K562 (cell line): Measurements from ENCODE around the gene SLC19A1. TPM values are rescaled to one million over a fixed set of nuclear protein-coding genes. Genes with fewer than 3 reads are reported as not detected.

Source experiments
- ARID4B ChIP-seq: sonication (generic); formaldehyde crosslinking; IDR thresholded peaks from 2 replicates; pipeline ENCODE4 v1.8.0; 2022; ENCODE audit warnings: mild to moderate bottlenecking, missing genetic modification reagents
- E2F6 ChIP-seq, 2 experiments: IDR thresholded peaks; 2 replicates each; pipeline ENCODE4 v1.6.1; 2011; ENCODE audit warnings: borderline replicate concordance in 1 of 2, control low read depth in 1 of 2, low read depth in 1 of 2, low read length in 1 of 2, mild to moderate bottlenecking in 1 of 2, mixed read lengths in 1 of 2, moderate library complexity in 1 of 2; ENCODE audit not compliant: insufficient read depth in 1 of 2, insufficient read length in 1 of 2, poor library complexity in 1 of 2, severe bottlenecking in 1 of 2; ENCODE audit errors: extremely low read depth in 1 of 2
- HOXB6 ChIP-seq: fragments of 250-450 bp; sonication (Bioruptor Pico); IDR thresholded peaks from 2 replicates; pipeline ENCODE4 v1.5.1; 2022; ENCODE audit warnings: mild to moderate bottlenecking, borderline replicate concordance
- MBD2 ChIP-seq: sonication (generic); IDR thresholded peaks from 2 replicates; pipeline ENCODE4 v1.6.1; 2016; ENCODE audit warnings: low read depth, borderline replicate concordance
- MED1 ChIP-seq: sonication (generic); formaldehyde crosslinking; IDR thresholded peaks from 2 replicates; pipeline ENCODE4 v1.8.1; 2023; ENCODE audit warnings: missing genetic modification reagents, borderline replicate concordance
- PTRF ChIP-seq: fragments of 450-650 bp; IDR thresholded peaks from 2 replicates; pipeline ENCODE4 v1.6.1; 2016; ENCODE audit warnings: mild to moderate bottlenecking, missing genetic modification characterization, missing compliant biosample characterization
- PTTG1 ChIP-seq: fragments of 450-650 bp; IDR thresholded peaks from 2 replicates; pipeline ENCODE4 v1.6.1; 2016; ENCODE audit warnings: low read depth, mild to moderate bottlenecking, missing genetic modification characterization, missing compliant biosample characterization
- RUNX1 ChIP-seq: sonication (generic); IDR thresholded peaks from 2 replicates; pipeline ENCODE4 v1.6.1; 2016; ENCODE audit warnings: antibody characterized with exemption, low read depth
- SAP30 ChIP-seq: fragments of 200-600 bp; sonication (generic); IDR thresholded peaks from 2 replicates; pipeline ENCODE4 v1.6.1; 2012; ENCODE audit warnings: borderline replicate concordance, low read depth, mild to moderate bottlenecking, moderate library complexity, low read length, control low read depth, inconsistent platforms; ENCODE audit not compliant: insufficient read depth, poor library complexity, severe bottlenecking
- ZNF764 ChIP-seq: fragments of 250-450 bp; sonication (Bioruptor Pico); IDR thresholded peaks from 2 replicates; pipeline ENCODE4 v1.4.0; 2020; ENCODE audit warnings: low read depth, mild to moderate bottlenecking, moderate library complexity
- ZNF79 ChIP-seq: fragments of 250-450 bp; sonication (Bioruptor Pico); IDR thresholded peaks from 2 replicates; pipeline ENCODE4 v1.4.0; 2020; ENCODE audit warnings: low read depth, mild to moderate bottlenecking, moderate library complexity
- polyA plus RNA-seq, 8 experiments: library from polyadenylated mRNA; depleted of rRNA in 4 of 8; stranded (reverse) in 5 of 8; unstranded in 3 of 8; fragments of >200 nt; fragmentation: Nextera tagmentation in 2 of 8; fragmentation: Illumina TruSeq in 1 of 8; extraction: Ambion mirVana in 2 of 8; extraction: Trizol in 1 of 8; gene quantifications; 2 replicates each; pipeline versions ENCODE4 v1.2.1 to v1.2.3, GENCODE V29; 2011 to 2014; ENCODE audit warnings: inconsistent platforms in 1 of 8, missing spikeins in 1 of 8
- total RNA-seq, 7 experiments: library from RNA; depleted of rRNA in 6 of 7; stranded (reverse); fragments of >200 nt in 6 of 7; fragmentation: Illumina TruSeq in 2 of 7; extraction: Trizol in 2 of 7; gene quantifications; 2 replicates each; pipeline versions ENCODE4 v1.2.1 to v1.2.3, GENCODE V29; 2011 to 2021; ENCODE audit warnings: low replicate concordance in 1 of 7

Gene SLC19A1
- total and polyA plus RNA-seq, 9 of the 15 experiments (the other 6 are each of a cell fraction or from before 2014, with no cell fraction given), result 0.65 to 88.7 (median 12.0) TPM

GRCh38 chr21:45491056-45491455 lies 51.2 kb downstream of the SLC19A1 start (continued):
- TF ChIP-seq ARID4B (CRISPR knock-in tag), result no peak
- no peak for TF ChIP-seq ZNF764 (CRISPR knock-in tag)
- no peak for TF ChIP-seq HOXB6 (CRISPR knock-in tag)
- TF ChIP-seq ZNF79, result no peak
- no peak for TF ChIP-seq MED1 (CRISPR knock-in tag)
- TF ChIP-seq E2F6 (IDR thresholded peaks at IDR 0.05; ENCODE audit: borderline replicate concordance in 1 of 2, extremely low read depth in 1 of 2, insufficient read depth in 1 of 2, insufficient read length in 1 of 2, low read depth in 1 of 2, low read length in 1 of 2, poor library complexity in 1 of 2, severe bottlenecking in 1 of 2), result no peak
- no peak for TF ChIP-seq PTRF (tag)
- TF ChIP-seq SAP30, result no peak
- TF ChIP-seq PTTG1 (tag), result no peak
- TF ChIP-seq MBD2, result no peak
- no peak for TF ChIP-seq RUNX1
